Activated CD4-positive, alpha-beta T cell treated with anti-CD3 and anti-CD28 coated beads, Interleukin-2, amount 50 U/mL, for 4 hours (primary cell): Measurements from ENCODE around the gene SERPINB7.
A peak's percentile ranks its signal among the peaks of the same experiment; 100 is the strongest.

Source experiments
- DNase-seq, 2 experiments: peaks; one replicate each; pipeline ENCODE4 v3.0.0-alpha.2; 2020

Gene SERPINB7

GRCh38 chr18:63788447-63789096 is 13.4 kb downstream of the SERPINB7 start:
- DNase-seq = peak; percentile 13 to 16

- no peak for DNase-seq
Measured at GRCh38 chr18:63789327-63789726, 14.1 kb downstream of the SERPINB7 start.

- DNase-seq = no peak
Measured at GRCh38 chr18:63795606-63796005, 20.4 kb downstream of the SERPINB7 start.

- no peak for DNase-seq
Measured at GRCh38 chr18:63799189-63799588, 24.0 kb downstream of the SERPINB7 start.

- no peak for DNase-seq
Measured at GRCh38 chr18:63801343-63801742, 26.1 kb downstream of the SERPINB7 start.

- no peak for DNase-seq
Measured at GRCh38 chr18:63808125-63808524, 32.9 kb downstream of the SERPINB7 start.

- no peak for DNase-seq
Measured at GRCh38 chr18:63817441-63818051, 42.3 kb downstream of the SERPINB7 start.

- DNase-seq = no peak
Measured at GRCh38 chr18:63818212-63818611, 43.0 kb downstream of the SERPINB7 start.

- DNase-seq = no peak
Measured at GRCh38 chr18:63819786-63820185, 44.6 kb downstream of the SERPINB7 start.

GRCh38 chr18:63820694-63821093 is 45.5 kb downstream of the SERPINB7 start:
- no peak for DNase-seq

GRCh38 chr18:63823516-63824219 is 48.5 kb downstream of the SERPINB7 start:
- peak in 1 of 2 experiments; percentile 10 for DNase-seq

GRCh38 chr18:63824220-63824525 is 49.0 kb downstream of the SERPINB7 start:
- no peak for DNase-seq

- no peak for DNase-seq
Measured at GRCh38 chr18:63828120-63828519, 52.9 kb downstream of the SERPINB7 start.

GRCh38 chr18:63828656-63829055 is 53.4 kb downstream of the SERPINB7 start:
- DNase-seq = no peak

- DNase-seq = no peak
Measured at GRCh38 chr18:63829886-63830285, 54.7 kb downstream of the SERPINB7 start.

- DNase-seq = no peak
Measured at GRCh38 chr18:63831080-63831788, 56.0 kb downstream of the SERPINB7 start.

GRCh38 chr18:63832470-63832869 is 57.3 kb downstream of the SERPINB7 start:
- no peak for DNase-seq

- DNase-seq = no peak
Measured at GRCh38 chr18:63834471-63835113, 59.4 kb downstream of the SERPINB7 start.

- no peak for DNase-seq
Measured at GRCh38 chr18:63836456-63836855, 61.2 kb downstream of the SERPINB7 start.

GRCh38 chr18:63837590-63837989 is 62.4 kb downstream of the SERPINB7 start:
- no peak for DNase-seq

GRCh38 chr18:63843008-63843407 is 67.8 kb downstream of the SERPINB7 start:
- no peak for DNase-seq

- no peak for DNase-seq
Measured at GRCh38 chr18:63844254-63844653, 69.0 kb downstream of the SERPINB7 start.

GRCh38 chr18:63848159-63848558 is 72.9 kb downstream of the SERPINB7 start:
- no peak for DNase-seq
